ENCODE measurements around the gene SH2D3C.

Gene SH2D3C

DNA sequence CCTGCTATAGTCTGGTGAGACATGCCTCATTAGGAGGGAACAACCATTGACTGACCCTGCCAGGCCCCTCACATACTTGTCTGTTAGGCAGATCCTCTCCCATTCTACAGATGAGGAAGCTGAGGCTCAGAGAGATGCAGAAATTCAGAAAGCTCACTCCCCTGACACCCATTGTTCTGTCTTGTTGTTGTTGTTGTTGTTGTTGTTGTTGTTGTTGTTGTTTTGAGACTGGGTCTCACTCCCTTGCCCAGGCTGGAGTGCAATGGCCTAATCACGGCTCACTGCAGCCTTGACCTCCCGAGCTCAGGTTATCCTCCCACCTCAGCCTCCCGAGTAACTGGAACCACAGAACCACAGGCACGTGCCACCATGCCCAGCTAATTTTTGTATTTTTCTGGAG lies 84.8 kb downstream of the SH2D3C start:
- no peak for DNase-seq

DNA sequence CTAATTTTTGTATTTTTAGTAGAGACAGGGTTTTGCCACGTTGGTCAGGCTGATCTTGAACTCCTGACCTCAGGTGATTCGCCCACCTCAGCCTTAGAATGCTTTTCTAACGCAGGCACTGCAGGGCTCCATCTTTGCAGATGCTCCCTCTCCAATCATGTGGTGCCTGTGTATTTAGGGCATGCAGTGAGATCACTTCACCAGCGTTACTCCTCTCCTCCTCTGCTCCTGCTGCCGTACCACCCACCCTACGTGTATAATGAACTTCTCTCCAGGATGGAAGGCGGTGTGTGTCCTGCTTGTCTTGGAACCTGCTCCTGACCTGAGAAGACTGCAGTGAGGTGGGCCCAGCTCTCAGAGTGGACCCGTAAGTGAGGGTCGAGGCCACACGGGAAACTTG lies 85.3 kb downstream of the SH2D3C start:
- DNase-seq = no peak

DNA sequence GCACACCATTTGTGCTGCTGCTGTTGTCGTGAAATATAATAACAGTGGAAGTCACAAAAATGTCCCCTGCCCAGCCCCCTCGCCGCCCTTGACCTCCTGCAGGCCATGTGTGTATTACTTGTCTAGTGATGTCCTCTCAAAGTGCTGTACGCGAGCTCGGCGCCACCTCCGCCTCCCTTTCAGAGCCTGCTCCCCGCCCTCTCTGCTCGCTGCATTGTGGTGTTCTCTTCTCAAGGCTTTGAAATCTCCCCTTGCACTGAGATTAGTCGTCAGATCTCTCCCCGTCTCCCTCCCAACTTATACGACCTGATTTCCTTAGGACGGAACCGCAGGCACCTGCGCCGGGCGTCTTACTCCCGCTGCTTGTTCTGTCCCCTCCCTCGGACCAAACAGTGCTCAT lies 86.4 kb downstream of the SH2D3C start:
- DNase-seq = no peak

DNA sequence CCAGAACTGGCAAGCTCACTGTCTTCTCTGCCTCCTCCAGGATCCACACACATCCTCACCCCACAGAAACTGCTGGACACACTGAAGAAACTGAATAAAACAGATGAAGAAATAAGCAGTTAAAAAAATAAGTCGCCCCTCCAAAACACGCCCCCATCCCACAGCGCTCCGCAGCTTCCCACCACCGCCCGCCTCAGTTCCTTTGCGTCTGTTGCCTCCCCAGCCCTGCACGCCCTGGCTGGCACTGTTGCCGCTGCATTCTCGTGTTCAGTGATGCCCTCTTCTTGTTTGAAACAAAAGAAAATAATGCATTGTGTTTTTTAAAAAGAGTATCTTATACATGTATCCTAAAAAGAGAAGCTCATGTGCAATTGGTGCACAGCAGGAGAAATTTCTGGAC lies 87.7 kb downstream of the SH2D3C start:
- no peak for DNase-seq

DNA sequence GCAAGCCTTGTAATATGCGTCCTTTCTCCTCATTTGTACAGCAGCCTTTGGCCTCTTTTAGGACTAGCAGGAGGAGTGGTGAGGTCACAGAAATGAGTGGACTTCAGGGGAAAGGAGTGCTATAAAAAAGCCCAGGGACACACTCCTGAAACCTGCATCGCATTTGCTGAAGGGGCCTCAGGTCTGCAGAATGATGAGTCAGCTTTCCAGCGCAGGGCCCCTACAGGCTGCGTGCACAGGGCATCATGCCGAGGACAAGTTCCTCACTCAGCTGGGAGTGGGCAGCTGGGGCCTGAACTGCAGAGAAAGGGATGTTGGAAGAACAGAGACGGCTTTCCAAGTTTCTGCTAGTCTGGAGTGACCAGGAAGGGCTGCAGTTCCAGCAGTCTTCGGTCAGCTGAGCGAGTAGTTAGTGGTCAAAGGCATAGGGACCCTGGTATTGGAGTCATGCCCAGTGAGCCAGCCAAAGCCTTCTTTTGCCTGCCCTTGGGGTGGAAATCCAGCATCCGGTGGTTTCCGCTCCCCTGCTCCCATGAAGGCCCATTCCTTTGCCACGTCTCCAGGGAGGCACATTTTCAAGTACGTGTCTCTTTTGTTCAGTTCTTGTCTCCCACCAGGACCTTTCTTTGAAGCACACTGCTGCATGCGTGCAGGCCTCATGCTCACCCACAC lies 89.0 kb downstream of the SH2D3C start:
- DNase-seq = no peak

Measured in SHP77 treated with DMSO at 0.1 percent for 48 hours (cell line).